ENCODE data around the gene BAZ2B.

BAZ2B gene

DNA sequence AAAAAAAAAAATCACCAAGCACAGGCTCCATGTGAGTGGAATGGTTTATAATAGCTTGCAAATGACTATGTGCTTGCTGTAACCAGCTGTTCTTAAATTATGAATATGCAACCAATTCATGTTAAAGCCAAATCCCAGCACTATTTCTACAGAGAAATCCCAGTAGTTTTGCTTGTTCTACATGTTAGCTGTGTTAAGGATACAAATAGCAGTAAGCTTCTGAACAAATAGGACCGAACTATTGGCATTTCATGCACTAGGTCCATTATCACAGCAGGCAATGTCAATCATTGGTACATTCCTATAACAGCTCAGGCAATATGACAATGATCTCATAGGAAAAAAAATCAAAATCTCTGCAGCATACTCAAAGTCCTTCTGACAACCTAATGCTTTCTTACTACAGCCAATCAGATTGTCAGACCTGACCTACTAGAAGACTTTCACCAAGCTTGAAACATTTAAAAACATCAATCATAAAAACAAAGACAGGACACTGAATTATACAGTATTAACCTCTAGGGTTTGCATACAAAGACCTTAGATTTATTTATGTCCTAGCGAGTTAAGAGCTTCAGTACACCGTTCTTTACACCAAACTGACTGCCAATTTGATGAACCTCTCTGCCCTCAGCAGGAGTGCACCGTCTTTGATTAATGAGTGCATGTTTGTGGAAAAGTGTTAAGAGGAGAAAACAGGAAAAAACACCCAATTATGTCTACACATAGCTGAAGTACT, 6.4 kb downstream of the BAZ2B start:
- no peak for DNase-seq (ENCODE audit: low read depth)
- no peak overlapping the region for H3K4me3 ChIP-seq (ENCODE audit: control insufficient read depth, low read depth, low read length)
- TF ChIP-seq, protein P1, sequence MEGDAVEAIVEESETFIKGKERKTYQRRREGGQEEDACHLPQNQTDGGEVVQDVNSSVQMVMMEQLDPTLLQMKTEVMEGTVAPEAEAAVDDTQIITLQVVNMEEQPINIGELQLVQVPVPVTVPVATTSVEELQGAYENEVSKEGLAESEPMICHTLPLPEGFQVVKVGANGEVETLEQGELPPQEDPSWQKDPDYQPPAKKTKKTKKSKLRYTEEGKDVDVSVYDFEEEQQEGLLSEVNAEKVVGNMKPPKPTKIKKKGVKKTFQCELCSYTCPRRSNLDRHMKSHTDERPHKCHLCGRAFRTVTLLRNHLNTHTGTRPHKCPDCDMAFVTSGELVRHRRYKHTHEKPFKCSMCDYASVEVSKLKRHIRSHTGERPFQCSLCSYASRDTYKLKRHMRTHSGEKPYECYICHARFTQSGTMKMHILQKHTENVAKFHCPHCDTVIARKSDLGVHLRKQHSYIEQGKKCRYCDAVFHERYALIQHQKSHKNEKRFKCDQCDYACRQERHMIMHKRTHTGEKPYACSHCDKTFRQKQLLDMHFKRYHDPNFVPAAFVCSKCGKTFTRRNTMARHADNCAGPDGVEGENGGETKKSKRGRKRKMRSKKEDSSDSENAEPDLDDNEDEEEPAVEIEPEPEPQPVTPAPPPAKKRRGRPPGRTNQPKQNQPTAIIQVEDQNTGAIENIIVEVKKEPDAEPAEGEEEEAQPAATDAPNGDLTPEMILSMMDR (IDR thresholded peaks at IDR 0.05; ENCODE audit: control insufficient read depth, insufficient read depth, low read depth, low read length, missing control alignments): no peak

- no peak for DNase-seq (ENCODE audit: low read depth)
- H3K4me3 ChIP-seq (ENCODE audit: control insufficient read depth, low read depth, low read length): no peak overlapping the region
- TF ChIP-seq, protein P1 (IDR thresholded peaks at IDR 0.05; ENCODE audit: control insufficient read depth, insufficient read depth, low read depth, low read length, missing control alignments): no peak
Measured at GRCh38 chr2:159608723-159609308, 7.5 kb downstream of the BAZ2B start.

GRCh38 chr2:159608108-159608507, 8.2 kb downstream of the BAZ2B start:
- DNase-seq (ENCODE audit: low read depth): no peak
- TF ChIP-seq, protein P1 (IDR thresholded peaks at IDR 0.05; ENCODE audit: control insufficient read depth, insufficient read depth, low read depth, low read length, missing control alignments): no peak
- H3K4me3 ChIP-seq (ENCODE audit: control insufficient read depth, low read depth, low read length): no peak overlapping the region

- DNase-seq (ENCODE audit: low read depth): no peak
- TF ChIP-seq, protein P1 (IDR thresholded peaks at IDR 0.05; ENCODE audit: control insufficient read depth, insufficient read depth, low read depth, low read length, missing control alignments): no peak
Measured at GRCh38 chr2:159606287-159606686, 10.1 kb downstream of the BAZ2B start.

GRCh38 chr2:159605441-159606178, 10.7 kb downstream of the BAZ2B start:
- TF ChIP-seq, protein P1 (IDR thresholded peaks at IDR 0.05; ENCODE audit: control insufficient read depth, insufficient read depth, low read depth, low read length, missing control alignments): no peak
- DNase-seq (ENCODE audit: low read depth): no peak
- H3K4me3 ChIP-seq (ENCODE audit: control insufficient read depth, low read depth, low read length): no peak overlapping the region

More at GRCh38 chr2:159606287-159606686, 10.1 kb downstream of the BAZ2B start:
- no peak overlapping the region for H3K4me3 ChIP-seq (ENCODE audit: control insufficient read depth, low read depth, low read length)

- no peak for DNase-seq (ENCODE audit: low read depth)
Measured at GRCh38 chr2:159604159-159604558, 12.2 kb downstream of the BAZ2B start.

More at GRCh38 chr2:159604159-159604558, 12.2 kb downstream of the BAZ2B start:
- TF ChIP-seq, protein P1 (IDR thresholded peaks at IDR 0.05; ENCODE audit: control insufficient read depth, insufficient read depth, low read depth, low read length, missing control alignments): no peak
- H3K4me3 ChIP-seq (ENCODE audit: control insufficient read depth, low read depth, low read length): no peak overlapping the region

Measured in AG09309 (cell line).